K562 (cell line): ENCODE measurements around the gene POU3F3. TPM values are rescaled to one million over a fixed set of nuclear protein-coding genes. Genes with fewer than 3 reads are reported as not detected.

Source experiments
- CAMTA2 ChIP-seq: fragments of 250-450 bp; sonication (Bioruptor Pico); conservative IDR thresholded peaks from 2 replicates; pipeline ENCODE4 v1.5.1; 2022
- EGR1 ChIP-seq: fragments of 450-650 bp; conservative IDR thresholded peaks from 2 replicates; pipeline ENCODE4 v1.6.1; 2017; ENCODE audit warnings: mild to moderate bottlenecking
- ETS2 ChIP-seq: IDR thresholded peaks from 2 replicates; pipeline ENCODE4 v1.6.1; 2016; ENCODE audit warnings: borderline replicate concordance, missing genetic modification characterization, mild to moderate bottlenecking, moderate library complexity, missing compliant biosample characterization; ENCODE audit not compliant: poor library complexity, severe bottlenecking
- LARP7 ChIP-seq: fragments of 450-650 bp; IDR thresholded peaks from 2 replicates; pipeline ENCODE4 v1.6.1; 2016
- ZNF140 ChIP-seq: fragments of 250-450 bp; sonication (Bioruptor Pico); IDR thresholded peaks from 2 replicates; pipeline ENCODE4 v1.8.0; 2021; ENCODE audit warnings: moderate library complexity, mild to moderate bottlenecking, inconsistent platforms
- polyA plus RNA-seq, 8 experiments: library from polyadenylated mRNA; depleted of rRNA in 4 of 8; stranded (reverse) in 5 of 8; unstranded in 3 of 8; fragments of >200 nt; fragmentation: Nextera tagmentation in 2 of 8; fragmentation: Illumina TruSeq in 1 of 8; extraction: Ambion mirVana in 2 of 8; extraction: Trizol in 1 of 8; gene quantifications; 2 replicates each; pipeline versions ENCODE4 v1.2.1 to v1.2.3, GENCODE V29; 2011 to 2014; ENCODE audit warnings: inconsistent platforms in 1 of 8, missing spikeins in 1 of 8
- total RNA-seq, 7 experiments: library from RNA; depleted of rRNA in 6 of 7; stranded (reverse); fragments of >200 nt in 6 of 7; fragmentation: Illumina TruSeq in 2 of 7; extraction: Trizol in 2 of 7; gene quantifications; 2 replicates each; pipeline versions ENCODE4 v1.2.1 to v1.2.3, GENCODE V29; 2011 to 2021; ENCODE audit warnings: low replicate concordance in 1 of 7
- TF ChIP-seq, protein P1 (sequence below): fragments of 450-650 bp; IDR thresholded peaks from 2 replicates; pipeline ENCODE4 v1.6.1; 2016; ENCODE audit warnings: mild to moderate bottlenecking, moderate library complexity
- TF ChIP-seq, protein P2 (sequence below): sonication (generic); formaldehyde crosslinking; IDR thresholded peaks from 2 replicates; pipeline ENCODE4 v1.8.0; 2023; ENCODE audit warnings: mild to moderate bottlenecking, missing genetic modification reagents
- TF ChIP-seq, protein P3 (sequence below): fragments of 250-450 bp; sonication (Bioruptor Pico); IDR thresholded peaks from 2 replicates; pipeline ENCODE4 v1.5.0; 2021; ENCODE audit warnings: mild to moderate bottlenecking, borderline replicate concordance

Gene POU3F3
- total and polyA plus RNA-seq, 9 of the 15 experiments (the other 6 are each of a cell fraction or from before 2014, with no cell fraction given), result not detected

DNA sequence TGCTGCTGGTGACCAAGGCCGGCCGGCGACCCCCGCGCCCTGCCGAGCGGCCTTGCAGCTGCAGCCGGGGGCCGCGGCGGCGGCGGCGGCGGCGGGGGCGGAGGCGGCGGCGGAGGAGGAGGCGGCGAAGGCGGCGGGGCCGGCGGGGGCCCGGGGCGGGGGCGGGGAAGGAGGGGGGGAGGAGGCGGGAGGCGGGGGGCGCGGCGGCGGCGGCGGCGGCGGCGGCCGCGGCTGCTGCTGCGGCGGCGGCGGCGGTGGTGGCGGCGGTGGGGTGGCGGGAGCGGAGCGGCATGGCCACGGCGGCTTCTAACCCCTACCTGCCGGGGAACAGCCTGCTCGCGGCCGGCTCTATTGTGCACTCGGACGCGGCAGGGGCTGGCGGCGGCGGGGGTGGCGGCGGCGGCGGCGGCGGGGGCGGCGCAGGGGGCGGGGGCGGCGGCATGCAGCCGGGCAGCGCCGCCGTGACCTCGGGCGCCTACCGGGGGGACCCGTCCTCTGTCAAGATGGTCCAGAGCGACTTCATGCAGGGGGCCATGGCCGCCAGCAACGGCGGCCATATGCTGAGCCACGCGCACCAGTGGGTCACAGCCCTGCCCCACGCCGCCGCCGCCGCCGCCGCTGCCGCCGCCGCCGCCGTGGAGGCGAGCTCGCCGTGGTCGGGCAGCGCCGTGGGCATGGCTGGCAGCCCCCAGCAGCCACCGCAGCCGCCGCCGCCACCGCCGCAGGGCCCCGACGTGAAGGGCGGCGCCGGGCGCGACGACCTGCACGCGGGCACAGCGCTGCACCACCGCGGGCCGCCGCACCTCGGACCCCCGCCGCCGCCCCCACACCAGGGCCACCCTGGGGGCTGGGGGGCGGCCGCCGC is 1.5 kb downstream of the POU3F3 start (continued):
- TF ChIP-seq, protein P1, sequence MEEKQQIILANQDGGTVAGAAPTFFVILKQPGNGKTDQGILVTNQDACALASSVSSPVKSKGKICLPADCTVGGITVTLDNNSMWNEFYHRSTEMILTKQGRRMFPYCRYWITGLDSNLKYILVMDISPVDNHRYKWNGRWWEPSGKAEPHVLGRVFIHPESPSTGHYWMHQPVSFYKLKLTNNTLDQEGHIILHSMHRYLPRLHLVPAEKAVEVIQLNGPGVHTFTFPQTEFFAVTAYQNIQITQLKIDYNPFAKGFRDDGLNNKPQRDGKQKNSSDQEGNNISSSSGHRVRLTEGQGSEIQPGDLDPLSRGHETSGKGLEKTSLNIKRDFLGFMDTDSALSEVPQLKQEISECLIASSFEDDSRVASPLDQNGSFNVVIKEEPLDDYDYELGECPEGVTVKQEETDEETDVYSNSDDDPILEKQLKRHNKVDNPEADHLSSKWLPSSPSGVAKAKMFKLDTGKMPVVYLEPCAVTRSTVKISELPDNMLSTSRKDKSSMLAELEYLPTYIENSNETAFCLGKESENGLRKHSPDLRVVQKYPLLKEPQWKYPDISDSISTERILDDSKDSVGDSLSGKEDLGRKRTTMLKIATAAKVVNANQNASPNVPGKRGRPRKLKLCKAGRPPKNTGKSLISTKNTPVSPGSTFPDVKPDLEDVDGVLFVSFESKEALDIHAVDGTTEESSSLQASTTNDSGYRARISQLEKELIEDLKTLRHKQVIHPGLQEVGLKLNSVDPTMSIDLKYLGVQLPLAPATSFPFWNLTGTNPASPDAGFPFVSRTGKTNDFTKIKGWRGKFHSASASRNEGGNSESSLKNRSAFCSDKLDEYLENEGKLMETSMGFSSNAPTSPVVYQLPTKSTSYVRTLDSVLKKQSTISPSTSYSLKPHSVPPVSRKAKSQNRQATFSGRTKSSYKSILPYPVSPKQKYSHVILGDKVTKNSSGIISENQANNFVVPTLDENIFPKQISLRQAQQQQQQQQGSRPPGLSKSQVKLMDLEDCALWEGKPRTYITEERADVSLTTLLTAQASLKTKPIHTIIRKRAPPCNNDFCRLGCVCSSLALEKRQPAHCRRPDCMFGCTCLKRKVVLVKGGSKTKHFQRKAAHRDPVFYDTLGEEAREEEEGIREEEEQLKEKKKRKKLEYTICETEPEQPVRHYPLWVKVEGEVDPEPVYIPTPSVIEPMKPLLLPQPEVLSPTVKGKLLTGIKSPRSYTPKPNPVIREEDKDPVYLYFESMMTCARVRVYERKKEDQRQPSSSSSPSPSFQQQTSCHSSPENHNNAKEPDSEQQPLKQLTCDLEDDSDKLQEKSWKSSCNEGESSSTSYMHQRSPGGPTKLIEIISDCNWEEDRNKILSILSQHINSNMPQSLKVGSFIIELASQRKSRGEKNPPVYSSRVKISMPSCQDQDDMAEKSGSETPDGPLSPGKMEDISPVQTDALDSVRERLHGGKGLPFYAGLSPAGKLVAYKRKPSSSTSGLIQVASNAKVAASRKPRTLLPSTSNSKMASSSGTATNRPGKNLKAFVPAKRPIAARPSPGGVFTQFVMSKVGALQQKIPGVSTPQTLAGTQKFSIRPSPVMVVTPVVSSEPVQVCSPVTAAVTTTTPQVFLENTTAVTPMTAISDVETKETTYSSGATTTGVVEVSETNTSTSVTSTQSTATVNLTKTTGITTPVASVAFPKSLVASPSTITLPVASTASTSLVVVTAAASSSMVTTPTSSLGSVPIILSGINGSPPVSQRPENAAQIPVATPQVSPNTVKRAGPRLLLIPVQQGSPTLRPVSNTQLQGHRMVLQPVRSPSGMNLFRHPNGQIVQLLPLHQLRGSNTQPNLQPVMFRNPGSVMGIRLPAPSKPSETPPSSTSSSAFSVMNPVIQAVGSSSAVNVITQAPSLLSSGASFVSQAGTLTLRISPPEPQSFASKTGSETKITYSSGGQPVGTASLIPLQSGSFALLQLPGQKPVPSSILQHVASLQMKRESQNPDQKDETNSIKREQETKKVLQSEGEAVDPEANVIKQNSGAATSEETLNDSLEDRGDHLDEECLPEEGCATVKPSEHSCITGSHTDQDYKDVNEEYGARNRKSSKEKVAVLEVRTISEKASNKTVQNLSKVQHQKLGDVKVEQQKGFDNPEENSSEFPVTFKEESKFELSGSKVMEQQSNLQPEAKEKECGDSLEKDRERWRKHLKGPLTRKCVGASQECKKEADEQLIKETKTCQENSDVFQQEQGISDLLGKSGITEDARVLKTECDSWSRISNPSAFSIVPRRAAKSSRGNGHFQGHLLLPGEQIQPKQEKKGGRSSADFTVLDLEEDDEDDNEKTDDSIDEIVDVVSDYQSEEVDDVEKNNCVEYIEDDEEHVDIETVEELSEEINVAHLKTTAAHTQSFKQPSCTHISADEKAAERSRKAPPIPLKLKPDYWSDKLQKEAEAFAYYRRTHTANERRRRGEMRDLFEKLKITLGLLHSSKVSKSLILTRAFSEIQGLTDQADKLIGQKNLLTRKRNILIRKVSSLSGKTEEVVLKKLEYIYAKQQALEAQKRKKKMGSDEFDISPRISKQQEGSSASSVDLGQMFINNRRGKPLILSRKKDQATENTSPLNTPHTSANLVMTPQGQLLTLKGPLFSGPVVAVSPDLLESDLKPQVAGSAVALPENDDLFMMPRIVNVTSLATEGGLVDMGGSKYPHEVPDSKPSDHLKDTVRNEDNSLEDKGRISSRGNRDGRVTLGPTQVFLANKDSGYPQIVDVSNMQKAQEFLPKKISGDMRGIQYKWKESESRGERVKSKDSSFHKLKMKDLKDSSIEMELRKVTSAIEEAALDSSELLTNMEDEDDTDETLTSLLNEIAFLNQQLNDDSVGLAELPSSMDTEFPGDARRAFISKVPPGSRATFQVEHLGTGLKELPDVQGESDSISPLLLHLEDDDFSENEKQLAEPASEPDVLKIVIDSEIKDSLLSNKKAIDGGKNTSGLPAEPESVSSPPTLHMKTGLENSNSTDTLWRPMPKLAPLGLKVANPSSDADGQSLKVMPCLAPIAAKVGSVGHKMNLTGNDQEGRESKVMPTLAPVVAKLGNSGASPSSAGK, result no peak
- TF ChIP-seq, protein P2, sequence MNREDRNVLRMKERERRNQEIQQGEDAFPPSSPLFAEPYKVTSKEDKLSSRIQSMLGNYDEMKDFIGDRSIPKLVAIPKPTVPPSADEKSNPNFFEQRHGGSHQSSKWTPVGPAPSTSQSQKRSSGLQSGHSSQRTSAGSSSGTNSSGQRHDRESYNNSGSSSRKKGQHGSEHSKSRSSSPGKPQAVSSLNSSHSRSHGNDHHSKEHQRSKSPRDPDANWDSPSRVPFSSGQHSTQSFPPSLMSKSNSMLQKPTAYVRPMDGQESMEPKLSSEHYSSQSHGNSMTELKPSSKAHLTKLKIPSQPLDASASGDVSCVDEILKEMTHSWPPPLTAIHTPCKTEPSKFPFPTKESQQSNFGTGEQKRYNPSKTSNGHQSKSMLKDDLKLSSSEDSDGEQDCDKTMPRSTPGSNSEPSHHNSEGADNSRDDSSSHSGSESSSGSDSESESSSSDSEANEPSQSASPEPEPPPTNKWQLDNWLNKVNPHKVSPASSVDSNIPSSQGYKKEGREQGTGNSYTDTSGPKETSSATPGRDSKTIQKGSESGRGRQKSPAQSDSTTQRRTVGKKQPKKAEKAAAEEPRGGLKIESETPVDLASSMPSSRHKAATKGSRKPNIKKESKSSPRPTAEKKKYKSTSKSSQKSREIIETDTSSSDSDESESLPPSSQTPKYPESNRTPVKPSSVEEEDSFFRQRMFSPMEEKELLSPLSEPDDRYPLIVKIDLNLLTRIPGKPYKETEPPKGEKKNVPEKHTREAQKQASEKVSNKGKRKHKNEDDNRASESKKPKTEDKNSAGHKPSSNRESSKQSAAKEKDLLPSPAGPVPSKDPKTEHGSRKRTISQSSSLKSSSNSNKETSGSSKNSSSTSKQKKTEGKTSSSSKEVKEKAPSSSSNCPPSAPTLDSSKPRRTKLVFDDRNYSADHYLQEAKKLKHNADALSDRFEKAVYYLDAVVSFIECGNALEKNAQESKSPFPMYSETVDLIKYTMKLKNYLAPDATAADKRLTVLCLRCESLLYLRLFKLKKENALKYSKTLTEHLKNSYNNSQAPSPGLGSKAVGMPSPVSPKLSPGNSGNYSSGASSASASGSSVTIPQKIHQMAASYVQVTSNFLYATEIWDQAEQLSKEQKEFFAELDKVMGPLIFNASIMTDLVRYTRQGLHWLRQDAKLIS (CRISPR knock-in tag), result no peak
- no peak for TF ChIP-seq CAMTA2 (CRISPR knock-in tag)
- TF ChIP-seq, protein P3, sequence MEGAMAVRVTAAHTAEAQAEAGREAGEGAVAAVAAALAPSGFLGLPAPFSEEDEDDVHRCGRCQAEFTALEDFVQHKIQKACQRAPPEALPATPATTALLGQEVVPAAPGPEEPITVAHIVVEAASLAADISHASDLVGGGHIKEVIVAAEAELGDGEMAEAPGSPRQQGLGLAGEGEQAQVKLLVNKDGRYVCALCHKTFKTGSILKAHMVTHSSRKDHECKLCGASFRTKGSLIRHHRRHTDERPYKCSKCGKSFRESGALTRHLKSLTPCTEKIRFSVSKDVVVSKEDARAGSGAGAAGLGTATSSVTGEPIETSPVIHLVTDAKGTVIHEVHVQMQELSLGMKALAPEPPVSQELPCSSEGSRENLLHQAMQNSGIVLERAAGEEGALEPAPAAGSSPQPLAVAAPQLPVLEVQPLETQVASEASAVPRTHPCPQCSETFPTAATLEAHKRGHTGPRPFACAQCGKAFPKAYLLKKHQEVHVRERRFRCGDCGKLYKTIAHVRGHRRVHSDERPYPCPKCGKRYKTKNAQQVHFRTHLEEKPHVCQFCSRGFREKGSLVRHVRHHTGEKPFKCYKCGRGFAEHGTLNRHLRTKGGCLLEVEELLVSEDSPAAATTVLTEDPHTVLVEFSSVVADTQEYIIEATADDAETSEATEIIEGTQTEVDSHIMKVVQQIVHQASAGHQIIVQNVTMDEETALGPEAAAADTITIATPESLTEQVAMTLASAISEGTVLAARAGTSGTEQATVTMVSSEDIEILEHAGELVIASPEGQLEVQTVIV (CRISPR knock-in tag), result no peak
- TF ChIP-seq EGR1, result no peak
- no peak for TF ChIP-seq ZNF140 (CRISPR knock-in tag)
- TF ChIP-seq LARP7, result no peak
- no peak for TF ChIP-seq ETS2
